Measurements from ENCODE around the gene RPA1.

- no peak for TF ChIP-seq CTCF (IDR thresholded peaks at IDR 0.05)
- TF ChIP-seq SIN3A (IDR thresholded peaks at IDR 0.05; ENCODE audit: borderline replicate concordance, insufficient read depth, low read depth, low read length) = no peak
- TF ChIP-seq POLR2AphosphoS5 (IDR thresholded peaks at IDR 0.05; ENCODE audit: low read depth, low read length) = no peak
- no peak for TF ChIP-seq REST (IDR thresholded peaks at IDR 0.05; ENCODE audit: insufficient read depth in 1 of 2, low read depth in 2 of 2, low read length in 1 of 2)
- TF ChIP-seq TCF7L2 (IDR thresholded peaks at IDR 0.05; ENCODE audit: low read depth, low read length) = no peak
Observed at GRCh38 chr17:1939981-1940809, 110.4 kb downstream of the RPA1 start.
